Stimulated activated CD8-positive, alpha-beta memory T cell treated with anti-CD3 and anti-CD28 coated beads, Interleukin-4, amount 100 ng/mL, for 48 hours (primary cell): ENCODE results near the gene CENPE.

Source experiments
- DNase-seq: peaks from one replicate; pipeline ENCODE4 v3.0.0-alpha.2; 2020

Gene CENPE

GRCh38 chr4:103074744-103075434, 123.3 kb downstream of the CENPE start:
- DNase-seq = no peak

GRCh38 chr4:103073792-103074438, 124.2 kb downstream of the CENPE start:
- no peak for DNase-seq

- DNase-seq = no peak
Measured at GRCh38 chr4:103067841-103068547, 130.1 kb downstream of the CENPE start.

DNA sequence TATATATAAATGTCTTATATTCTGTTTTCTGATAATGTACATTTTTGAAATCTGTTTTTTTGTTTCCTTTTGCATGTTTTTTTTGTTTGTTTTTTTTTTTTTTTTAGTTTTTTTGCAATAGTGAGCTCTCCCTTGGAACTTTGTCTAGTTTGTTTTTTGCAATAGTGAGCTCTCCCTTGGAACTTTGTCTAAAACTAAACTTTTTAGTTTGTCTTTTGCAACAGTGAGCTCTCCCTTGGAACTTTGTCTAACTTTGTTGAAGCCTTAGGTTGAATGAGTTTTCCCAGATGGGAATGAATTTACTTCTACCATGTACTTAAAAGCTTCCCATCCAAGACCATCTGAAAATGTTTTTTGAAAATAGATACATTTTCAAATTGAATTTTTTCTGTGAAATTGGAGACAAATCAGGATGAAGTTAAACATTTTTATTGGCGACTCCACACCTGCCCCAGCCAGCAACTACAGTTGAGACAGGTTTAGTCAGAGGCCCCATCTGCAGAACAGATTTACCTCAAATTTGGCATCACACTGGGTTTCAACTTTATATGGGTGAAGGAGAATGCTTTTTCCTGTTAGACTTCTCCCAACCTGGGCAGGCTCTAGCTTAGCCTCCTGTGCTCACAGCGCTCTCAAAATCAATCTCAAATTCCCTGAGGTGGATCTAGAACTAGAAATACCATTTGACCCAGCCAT, 137.5 kb downstream of the CENPE start:
- no peak for DNase-seq
